Astrocyte (in vitro differentiated cells and primary cell): ENCODE results near the gene PNPLA7. TPM values are rescaled to one million over a fixed set of nuclear protein-coding genes. Genes with fewer than 3 reads are reported as not detected.

ENCODE experiments used
- DNase-seq: peaks from one replicate; pipeline ENCODE4 v3.0.0-alpha.2; 2010; ENCODE audit warnings: low read depth
- FAIRE-seq: peaks from 2 replicates; lab custom pipeline; 2011; peaks lifted over from hg19 to GRCh38; lab: Jason Lieb, UNC
- H2AFZ ChIP-seq: 2 replicates; pipeline ENCODE4 v1.6.0; 2012; ENCODE audit warnings: low read depth, low read length, inconsistent platforms
- H3K27ac ChIP-seq: 2 replicates; pipeline ENCODE4 v1.5.1; 2011; ENCODE audit warnings: low read depth, low read length, inconsistent platforms
- H3K27me3 ChIP-seq: 2 replicates; pipeline ENCODE4 v1.6.0; 2011; ENCODE audit warnings: low read length, inconsistent platforms; ENCODE audit not compliant: insufficient read depth
- H3K36me3 ChIP-seq: 2 replicates; pipeline ENCODE4 v1.5.1; 2011; ENCODE audit warnings: low read length, inconsistent platforms; ENCODE audit not compliant: insufficient read depth
- H3K4me1 ChIP-seq: 2 replicates; pipeline ENCODE4 v1.5.1; 2011; ENCODE audit warnings: low read length, inconsistent platforms; ENCODE audit not compliant: insufficient read depth
- H3K4me2 ChIP-seq: 2 replicates; pipeline ENCODE4 v1.6.0; 2012; ENCODE audit warnings: low read length, inconsistent platforms
- H3K4me3 ChIP-seq: 2 replicates; pipeline ENCODE4 v1.5.1; 2011; ENCODE audit warnings: low read depth, mild to moderate bottlenecking, low read length, inconsistent platforms; ENCODE audit not compliant: insufficient read depth
- H3K79me2 ChIP-seq: 2 replicates; pipeline ENCODE4 v1.6.0; 2012; ENCODE audit warnings: mild to moderate bottlenecking, low read length, inconsistent platforms; ENCODE audit not compliant: insufficient read depth
- H3K9ac ChIP-seq: 2 replicates; pipeline ENCODE4 v1.6.0; 2012; ENCODE audit warnings: mild to moderate bottlenecking, low read length, inconsistent platforms
- H3K9me3 ChIP-seq: 2 replicates; pipeline ENCODE4 v1.5.1; 2012; ENCODE audit warnings: low read depth, mild to moderate bottlenecking, low read length, inconsistent platforms; ENCODE audit not compliant: insufficient read depth
- H4K20me1 ChIP-seq: 2 replicates; pipeline ENCODE4 v1.6.0; 2012; ENCODE audit warnings: low read length, inconsistent platforms; ENCODE audit not compliant: insufficient read depth
- H3K27ac Mint-ChIP-seq: one replicate; pipeline ENCODE4 v1.8.0; 2021; ENCODE audit warnings: mild to moderate bottlenecking, mixed read lengths; ENCODE audit not compliant: unreplicated experiment
- H3K27me3 Mint-ChIP-seq: one replicate; pipeline ENCODE4 v1.8.0; 2021; ENCODE audit warnings: low read depth, mixed read lengths; ENCODE audit not compliant: unreplicated experiment
- H3K36me3 Mint-ChIP-seq: one replicate; pipeline ENCODE4 v1.8.0; 2021; ENCODE audit warnings: low read depth, mixed read lengths; ENCODE audit not compliant: unreplicated experiment
- H3K4me1 Mint-ChIP-seq: one replicate; pipeline ENCODE4 v1.8.0; 2021; ENCODE audit warnings: low read depth, mixed read lengths; ENCODE audit not compliant: unreplicated experiment
- H3K4me3 Mint-ChIP-seq: one replicate; pipeline ENCODE4 v1.8.0; 2021; ENCODE audit warnings: mild to moderate bottlenecking, moderate library complexity, mixed read lengths; ENCODE audit not compliant: unreplicated experiment
- H3K9me3 Mint-ChIP-seq: one replicate; pipeline ENCODE4 v1.8.0; 2021; ENCODE audit warnings: mild to moderate bottlenecking, mixed read lengths; ENCODE audit not compliant: unreplicated experiment
- CTCF ChIP-seq: IDR thresholded peaks from 2 replicates; pipeline ENCODE4 v1.5.1; 2011; ENCODE audit warnings: low read depth, mild to moderate bottlenecking, inconsistent platforms, low read length, moderate library complexity; ENCODE audit not compliant: insufficient read depth
- EZH2 ChIP-seq: IDR thresholded peaks from 2 replicates; pipeline ENCODE4 v1.6.1; 2012; ENCODE audit warnings: mild to moderate bottlenecking, low read length, inconsistent platforms; ENCODE audit not compliant: insufficient read depth
- total RNA-seq: library from RNA; stranded (reverse); gene quantifications from 2 replicates; pipeline ENCODE4 v1.2.1, GENCODE V29; 2021

PNPLA7 gene
- total RNA-seq, 1 donor from 2014 or later, result 2.6 TPM

- peaks cover 3% of the 10 kb centered on the region for H3K27me3 ChIP-seq
- H3K9me3 ChIP-seq, result no peaks in the 10 kb centered on the region
- DNase-seq (no peak), FAIRE-seq (no peak)
- H3K27me3 Mint-ChIP-seq, result peaks cover 11% of the 10 kb centered on the region
- H3K4me3 Mint-ChIP-seq, result no peak overlapping the region
- peaks cover 7% of the 10 kb centered on the region for H3K4me1 ChIP-seq
- no peaks in the 10 kb centered on the region for H4K20me1 ChIP-seq
- no peaks in the 10 kb centered on the region for H3K9me3 Mint-ChIP-seq
- H3K79me2 ChIP-seq, result no peaks in the 10 kb centered on the region
- no peak overlapping the region for H3K9ac ChIP-seq
- no peaks in the 10 kb centered on the region for H3K4me1 Mint-ChIP-seq
- H2AFZ ChIP-seq, result no peak overlapping the region
- H3K27ac Mint-ChIP-seq, result no peak overlapping the region
- TF ChIP-seq EZH2 (no peak), CTCF (no peak)
- H3K36me3 Mint-ChIP-seq, result no peaks in the 10 kb centered on the region
- no peak overlapping the region for H3K4me2 ChIP-seq
- H3K27ac ChIP-seq, result no peak overlapping the region
- no peaks in the 10 kb centered on the region for H3K36me3 ChIP-seq
- H3K4me3 ChIP-seq, result no peak overlapping the region
Measured at GRCh38 chr9:137438591-137439157, 111.5 kb downstream of the PNPLA7 start.

- peaks cover 7% of the 10 kb centered on the region for H3K4me1 ChIP-seq
- no peak overlapping the region for H2AFZ ChIP-seq
- TF ChIP-seq EZH2, result no peak
- no peaks in the 10 kb centered on the region for H3K36me3 ChIP-seq
- H3K27me3 ChIP-seq, result peaks cover 3% of the 10 kb centered on the region
- H3K79me2 ChIP-seq, result no peaks in the 10 kb centered on the region
- DNase-seq, result no peak
- no peak overlapping the region for H3K27ac ChIP-seq
- Mint-ChIP-seq H3K27me3 (peaks cover 11% of the 10 kb centered on the region), H3K4me1 (no peaks in the 10 kb centered on the region), H3K27ac (no peak overlapping the region), H3K36me3 (no peaks in the 10 kb centered on the region), H3K9me3 (no peaks in the 10 kb centered on the region), H3K4me3 (no peak overlapping the region)
- no peaks in the 10 kb centered on the region for H4K20me1 ChIP-seq
- H3K4me3 ChIP-seq, result no peak overlapping the region
- H3K9me3 ChIP-seq, result no peaks in the 10 kb centered on the region
- no peak for FAIRE-seq
- H3K4me2 ChIP-seq, result no peak overlapping the region
- no peak overlapping the region for H3K9ac ChIP-seq
Measured at GRCh38 chr9:137437691-137438590, 112.3 kb downstream of the PNPLA7 start.

- FAIRE-seq (no peak), DNase-seq (no peak)
- TF ChIP-seq CTCF (no peak), EZH2 (no peak)
- Histone ChIP-seq H3K79me2 (no peaks in the 10 kb centered on the region), H3K4me2 (no peak overlapping the region), H3K4me3 (no peak overlapping the region), H2AFZ (no peak overlapping the region), H3K27me3 (no peaks in the 10 kb centered on the region), H3K9me3 (no peaks in the 10 kb centered on the region), H3K36me3 (no peaks in the 10 kb centered on the region), H3K4me1 (peaks cover 7% of the 10 kb centered on the region), H4K20me1 (no peaks in the 10 kb centered on the region), H3K9ac (no peak overlapping the region), H3K27ac (no peak overlapping the region)
- peaks cover 10% of the 10 kb centered on the region for H3K27me3 Mint-ChIP-seq
- H3K4me1 Mint-ChIP-seq, result no peaks in the 10 kb centered on the region
- H3K4me3 Mint-ChIP-seq, result no peak overlapping the region
- no peaks in the 10 kb centered on the region for H3K9me3 Mint-ChIP-seq
- H3K27ac Mint-ChIP-seq, result no peak overlapping the region
- H3K36me3 Mint-ChIP-seq, result no peaks in the 10 kb centered on the region
Measured at GRCh38 chr9:137436761-137437600, 113.2 kb downstream of the PNPLA7 start.
